ENCODE measurements around the gene HES1.
A peak's percentile ranks its signal among the peaks of the same experiment; 100 is the strongest.

Gene HES1

GRCh38 chr3:194178669-194179068, 42.7 kb downstream of the HES1 start:
- Histone ChIP-seq H2AFZ (peak overlapping the region; percentile 31), H3K9ac (no peak overlapping the region), H3K27me3 (ENCODE audit: control insufficient read depth, insufficient read depth, low read length) (no peaks in the 10 kb centered on the region), H3K9me3 (ENCODE audit: control insufficient read depth, low read length) (no peaks in the 10 kb centered on the region), H3K4me3 (ENCODE audit: low read depth, low read length) (peak overlapping the region; percentile 15), H3K36me3 (ENCODE audit: control insufficient read depth, insufficient read depth, low read length) (no peaks in the 10 kb centered on the region), H3K4me1 (peaks cover 33% of the 10 kb centered on the region), H3K27ac (peak overlapping the region; percentile 96), H3K4me2 (ENCODE audit: low read length) (peak overlapping the region; percentile 50), H3K79me2 (no peaks in the 10 kb centered on the region)
- TF ChIP-seq CTCF (IDR thresholded peaks at IDR 0.05) = no peak

- TF ChIP-seq CTCF (IDR thresholded peaks at IDR 0.05) = no peak
- H3K36me3 ChIP-seq (ENCODE audit: control insufficient read depth, insufficient read depth, low read length) = no peaks in the 10 kb centered on the region
- H3K4me1 ChIP-seq = peaks cover 44% of the 10 kb centered on the region
- no peak overlapping the region for H3K9ac ChIP-seq
- no peak overlapping the region for H3K4me3 ChIP-seq (ENCODE audit: low read depth, low read length)
- no peaks in the 10 kb centered on the region for H3K79me2 ChIP-seq
- no peak overlapping the region for H2AFZ ChIP-seq
- no peaks in the 10 kb centered on the region for H3K27me3 ChIP-seq (ENCODE audit: control insufficient read depth, insufficient read depth, low read length)
- no peaks in the 10 kb centered on the region for H3K9me3 ChIP-seq (ENCODE audit: control insufficient read depth, low read length)
- no peak overlapping the region for H3K4me2 ChIP-seq (ENCODE audit: low read length)
- no peak overlapping the region for H3K27ac ChIP-seq
Measured at GRCh38 chr3:194180570-194180969, 44.6 kb downstream of the HES1 start.

- no peak overlapping the region for H3K27ac ChIP-seq
- no peak overlapping the region for H2AFZ ChIP-seq
- TF ChIP-seq CTCF (IDR thresholded peaks at IDR 0.05) = no peak
- no peak overlapping the region for H3K4me2 ChIP-seq (ENCODE audit: low read length)
- H3K36me3 ChIP-seq (ENCODE audit: control insufficient read depth, insufficient read depth, low read length) = no peaks in the 10 kb centered on the region
- no peaks in the 10 kb centered on the region for H3K27me3 ChIP-seq (ENCODE audit: control insufficient read depth, insufficient read depth, low read length)
- H3K4me3 ChIP-seq (ENCODE audit: low read depth, low read length) = no peak overlapping the region
- H3K4me1 ChIP-seq = peaks cover 42% of the 10 kb centered on the region
- no peak overlapping the region for H3K9ac ChIP-seq
- no peaks in the 10 kb centered on the region for H3K79me2 ChIP-seq
- H3K9me3 ChIP-seq (ENCODE audit: control insufficient read depth, low read length) = no peaks in the 10 kb centered on the region
Measured at GRCh38 chr3:194181612-194182529, 45.9 kb downstream of the HES1 start.

- H3K4me1 ChIP-seq = peaks cover 37% of the 10 kb centered on the region
- no peak for TF ChIP-seq CTCF (IDR thresholded peaks at IDR 0.05)
- H3K27me3 ChIP-seq (ENCODE audit: control insufficient read depth, insufficient read depth, low read length) = no peaks in the 10 kb centered on the region
- no peak overlapping the region for H3K27ac ChIP-seq
- no peak overlapping the region for H3K9ac ChIP-seq
- H3K4me3 ChIP-seq (ENCODE audit: low read depth, low read length) = no peak overlapping the region
- H3K79me2 ChIP-seq = no peaks in the 10 kb centered on the region
- no peak overlapping the region for H3K4me2 ChIP-seq (ENCODE audit: low read length)
- no peaks in the 10 kb centered on the region for H3K9me3 ChIP-seq (ENCODE audit: control insufficient read depth, low read length)
- H3K36me3 ChIP-seq (ENCODE audit: control insufficient read depth, insufficient read depth, low read length) = no peaks in the 10 kb centered on the region
- H2AFZ ChIP-seq = no peak overlapping the region
Measured at GRCh38 chr3:194183271-194183670, 47.3 kb downstream of the HES1 start.
